ENCODE data around the gene SLC28A3.

The SLC28A3 gene

GRCh38 chr9:84266087-84266561 is 74.4 kb downstream of the SLC28A3 start:
- in situ Hi-C loops (cut with HindIII; ENCODE audit: low pct_ligation_motif_present, low pct_unique_long_range_greater_than_20kb, low sequenced_read_pairs), result loop anchor here (25.0 kb wide), 1 partner anchor 329 kb away; no protein-coding TSS in a partner anchor
- no peak for DNase-seq

GRCh38 chr9:84264307-84265029 is 76.1 kb downstream of the SLC28A3 start:
- no peak for DNase-seq
- in situ Hi-C loops (cut with HindIII; ENCODE audit: low pct_ligation_motif_present, low pct_unique_long_range_greater_than_20kb, low sequenced_read_pairs), result loop anchor here (25.0 kb wide), 1 partner anchor 327 kb away; no protein-coding TSS in a partner anchor

GRCh38 chr9:84261070-84261746 is 79.3 kb downstream of the SLC28A3 start:
- in situ Hi-C loops (cut with HindIII; ENCODE audit: low pct_ligation_motif_present, low pct_unique_long_range_greater_than_20kb, low sequenced_read_pairs), result loop anchor here (25.0 kb wide), 1 partner anchor 324 kb away; no protein-coding TSS in a partner anchor
- DNase-seq, result peak; percentile 73

- in situ Hi-C loops (cut with HindIII; ENCODE audit: low pct_ligation_motif_present, low pct_unique_long_range_greater_than_20kb, low sequenced_read_pairs), result loop anchor here (25.0 kb wide), 1 partner anchor 321 kb away; no protein-coding TSS in a partner anchor
- no peak for DNase-seq
These were observed 82.2 kb downstream of the SLC28A3 start for GRCh38 chr9:84258371-84258770.

- in situ Hi-C loops (cut with HindIII; ENCODE audit: low pct_ligation_motif_present, low pct_unique_long_range_greater_than_20kb, low sequenced_read_pairs), result loop anchor here (25.0 kb wide), 1 partner anchor 318 kb away; no protein-coding TSS in a partner anchor
These were observed 84.9 kb downstream of the SLC28A3 start for GRCh38 chr9:84255696-84256095.

GRCh38 chr9:84254972-84255371 is 85.6 kb downstream of the SLC28A3 start:
- DNase-seq, result no peak
- in situ Hi-C loops (cut with HindIII; ENCODE audit: low pct_ligation_motif_present, low pct_unique_long_range_greater_than_20kb, low sequenced_read_pairs), result loop anchor here (25.0 kb wide), 1 partner anchor 318 kb away; no protein-coding TSS in a partner anchor

More at GRCh38 chr9:84255696-84256095, 84.9 kb downstream of the SLC28A3 start:
- DNase-seq, result no peak

- no peak for DNase-seq
- in situ Hi-C loops (cut with HindIII; ENCODE audit: low pct_ligation_motif_present, low pct_unique_long_range_greater_than_20kb, low sequenced_read_pairs), result loop anchor here (25.0 kb wide), 1 partner anchor 315 kb away; no protein-coding TSS in a partner anchor
These were observed 88.6 kb downstream of the SLC28A3 start for GRCh38 chr9:84251921-84252320.

GRCh38 chr9:84241817-84242373 is 98.7 kb downstream of the SLC28A3 start:
- no peak for DNase-seq
- in situ Hi-C loops (cut with HindIII; ENCODE audit: low pct_ligation_motif_present, low pct_unique_long_range_greater_than_20kb, low sequenced_read_pairs), result no loop called here

- DNase-seq, result no peak
- in situ Hi-C loops (cut with HindIII; ENCODE audit: low pct_ligation_motif_present, low pct_unique_long_range_greater_than_20kb, low sequenced_read_pairs), result no loop called here
These were observed 101.2 kb downstream of the SLC28A3 start for GRCh38 chr9:84239343-84239742.

- DNase-seq, result peak; percentile 18
- in situ Hi-C loops (cut with HindIII; ENCODE audit: low pct_ligation_motif_present, low pct_unique_long_range_greater_than_20kb, low sequenced_read_pairs), result no loop called here
These were observed 101.9 kb downstream of the SLC28A3 start for GRCh38 chr9:84238652-84239051.

- no peak for DNase-seq
- in situ Hi-C loops (cut with HindIII; ENCODE audit: low pct_ligation_motif_present, low pct_unique_long_range_greater_than_20kb, low sequenced_read_pairs), result no loop called here
These were observed 105.0 kb downstream of the SLC28A3 start for GRCh38 chr9:84235511-84235910.

- in situ Hi-C loops (cut with HindIII; ENCODE audit: low pct_ligation_motif_present, low pct_unique_long_range_greater_than_20kb, low sequenced_read_pairs), result no loop called here
- DNase-seq, result no peak
These were observed 110.0 kb downstream of the SLC28A3 start for GRCh38 chr9:84230355-84231145.

GRCh38 chr9:84229191-84229590 is 111.4 kb downstream of the SLC28A3 start:
- in situ Hi-C loops (cut with HindIII; ENCODE audit: low pct_ligation_motif_present, low pct_unique_long_range_greater_than_20kb, low sequenced_read_pairs), result no loop called here
- no peak for DNase-seq

- in situ Hi-C loops (cut with HindIII; ENCODE audit: low pct_ligation_motif_present, low pct_unique_long_range_greater_than_20kb, low sequenced_read_pairs), result no loop called here
- DNase-seq, result no peak
These were observed 112.3 kb downstream of the SLC28A3 start for GRCh38 chr9:84228130-84228720.

GRCh38 chr9:84226126-84226525 is 114.4 kb downstream of the SLC28A3 start:
- in situ Hi-C loops (cut with HindIII; ENCODE audit: low pct_ligation_motif_present, low pct_unique_long_range_greater_than_20kb, low sequenced_read_pairs), result no loop called here
- DNase-seq, result no peak
